BJ (cell line): ENCODE results near the gene MAGEA2B. TPM values are rescaled to one million over a fixed set of nuclear protein-coding genes. Genes with fewer than 3 reads are reported as not detected.
"Not testable (repeated sequence)": the region's sequence is repeated elsewhere in the genome, so short reads cannot be mapped to it uniquely, and the experiment has no call there.

Source experiments
- CTCF ChIA-PET: fragments of 350-600 bp; formaldehyde crosslinking; extraction: SDS; loops from one replicate; lab custom pipeline; 2021; ENCODE audit warnings: antibody characterized with exemption, inconsistent platforms; lab: Yijun Ruan, JAX
- POLR2A ChIA-PET: fragments of 300-600 bp; sonication (Branson Sonifier 250); formaldehyde crosslinking; extraction: SDS; loops from one replicate; lab custom pipeline; 2021; ENCODE audit warnings: antibody characterized with exemption; lab: Charles Lee
- DNase-seq: peaks from one replicate; pipeline ENCODE4 v3.0.0-alpha.2; 2011; ENCODE audit warnings: low read depth
- H3K27me3 ChIP-seq: 2 replicates; pipeline ENCODE4 v1.6.0; 2011; ENCODE audit warnings: low read length; ENCODE audit not compliant: control insufficient read depth, insufficient read depth
- H3K36me3 ChIP-seq: 2 replicates; pipeline ENCODE4 v1.5.1; 2011; ENCODE audit warnings: low read length; ENCODE audit not compliant: control insufficient read depth, insufficient read depth
- H3K4me3 ChIP-seq: 2 replicates; pipeline ENCODE4 v1.5.1; 2011; ENCODE audit warnings: low read depth, mild to moderate bottlenecking, control low read depth, low read length
- polyA minus RNA-seq: library from RNA; depleted of rRNA, polyadenylated mRNA; stranded (reverse); fragments of >200 nt; gene quantifications from 2 replicates; pipeline ENCODE4 v1.2.3, GENCODE V29; 2011; rRNA and poly(A)+ RNA removed
- polyA plus RNA-seq: library from polyadenylated mRNA; depleted of rRNA; stranded (reverse); fragments of >200 nt; gene quantifications from 2 replicates; pipeline ENCODE4 v1.2.3, GENCODE V29; 2011; rRNA removed
- TF ChIP-seq, protein P1 (sequence below): IDR thresholded peaks from 2 replicates; pipeline ENCODE4 v1.5.1; 2011; ENCODE audit warnings: low read depth, mild to moderate bottlenecking, control low read depth, inconsistent platforms, low read length, moderate library complexity; ENCODE audit not compliant: insufficient read depth

Gene MAGEA2B
- polyA plus RNA-seq (not detected in 2 replicates), polyA minus RNA-seq (not detected in 2 replicates)

- DNase-seq, H3K27me3 ChIP-seq, H3K36me3 ChIP-seq, CTCF ChIA-PET, POLR2A ChIA-PET, H3K4me3 ChIP-seq: not testable (repeated sequence)
These were observed at the start of gene MAGEA2B for GRCh38 chrX:152713815-152714787. MAGEA2B (plus strand) TSS chrX:152714628; CDS start chrX:152717107, 2,479 bp downstream.

GRCh38 chrX:152674135-152674534 is 40.3 kb upstream of the MAGEA2B start:
- no peak for DNase-seq
- Histone ChIP-seq H3K27me3 (no peaks in the 10 kb centered on the region), H3K4me3 (no peak overlapping the region), H3K36me3 (no peaks in the 10 kb centered on the region)
- ChIA-PET CTCF (no interaction called here), POLR2A (no interaction called here)
- TF ChIP-seq, protein P1, sequence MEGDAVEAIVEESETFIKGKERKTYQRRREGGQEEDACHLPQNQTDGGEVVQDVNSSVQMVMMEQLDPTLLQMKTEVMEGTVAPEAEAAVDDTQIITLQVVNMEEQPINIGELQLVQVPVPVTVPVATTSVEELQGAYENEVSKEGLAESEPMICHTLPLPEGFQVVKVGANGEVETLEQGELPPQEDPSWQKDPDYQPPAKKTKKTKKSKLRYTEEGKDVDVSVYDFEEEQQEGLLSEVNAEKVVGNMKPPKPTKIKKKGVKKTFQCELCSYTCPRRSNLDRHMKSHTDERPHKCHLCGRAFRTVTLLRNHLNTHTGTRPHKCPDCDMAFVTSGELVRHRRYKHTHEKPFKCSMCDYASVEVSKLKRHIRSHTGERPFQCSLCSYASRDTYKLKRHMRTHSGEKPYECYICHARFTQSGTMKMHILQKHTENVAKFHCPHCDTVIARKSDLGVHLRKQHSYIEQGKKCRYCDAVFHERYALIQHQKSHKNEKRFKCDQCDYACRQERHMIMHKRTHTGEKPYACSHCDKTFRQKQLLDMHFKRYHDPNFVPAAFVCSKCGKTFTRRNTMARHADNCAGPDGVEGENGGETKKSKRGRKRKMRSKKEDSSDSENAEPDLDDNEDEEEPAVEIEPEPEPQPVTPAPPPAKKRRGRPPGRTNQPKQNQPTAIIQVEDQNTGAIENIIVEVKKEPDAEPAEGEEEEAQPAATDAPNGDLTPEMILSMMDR, result no peak

DNA sequence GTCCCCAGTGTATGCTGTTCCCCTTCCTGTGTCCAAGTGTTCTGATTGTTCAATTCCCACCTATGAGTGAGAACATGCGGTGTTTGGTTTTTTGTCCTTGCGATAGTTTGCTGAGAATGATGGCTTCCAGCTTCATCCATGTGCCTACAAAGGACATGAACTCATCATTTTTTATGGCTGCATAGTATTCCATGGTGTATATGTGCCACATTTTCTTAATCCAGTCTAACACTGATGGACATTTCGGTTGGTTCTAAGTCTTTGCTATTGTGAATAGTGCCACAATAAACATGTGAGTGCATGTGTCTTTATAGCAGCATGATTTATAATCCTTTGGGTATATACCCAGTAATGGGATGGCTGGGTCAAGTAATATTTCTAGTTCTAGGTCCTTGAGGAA is 39.8 kb upstream of the MAGEA2B start:
- POLR2A ChIA-PET, CTCF ChIA-PET, H3K4me3 ChIP-seq, H3K27me3 ChIP-seq, H3K36me3 ChIP-seq, DNase-seq: not testable (repeated sequence)

- H3K36me3 ChIP-seq, DNase-seq, POLR2A ChIA-PET, CTCF ChIA-PET, H3K4me3 ChIP-seq, H3K27me3 ChIP-seq: not testable (repeated sequence)
These were observed 33.4 kb upstream of the MAGEA2B start for GRCh38 chrX:152681012-152681411.

DNA sequence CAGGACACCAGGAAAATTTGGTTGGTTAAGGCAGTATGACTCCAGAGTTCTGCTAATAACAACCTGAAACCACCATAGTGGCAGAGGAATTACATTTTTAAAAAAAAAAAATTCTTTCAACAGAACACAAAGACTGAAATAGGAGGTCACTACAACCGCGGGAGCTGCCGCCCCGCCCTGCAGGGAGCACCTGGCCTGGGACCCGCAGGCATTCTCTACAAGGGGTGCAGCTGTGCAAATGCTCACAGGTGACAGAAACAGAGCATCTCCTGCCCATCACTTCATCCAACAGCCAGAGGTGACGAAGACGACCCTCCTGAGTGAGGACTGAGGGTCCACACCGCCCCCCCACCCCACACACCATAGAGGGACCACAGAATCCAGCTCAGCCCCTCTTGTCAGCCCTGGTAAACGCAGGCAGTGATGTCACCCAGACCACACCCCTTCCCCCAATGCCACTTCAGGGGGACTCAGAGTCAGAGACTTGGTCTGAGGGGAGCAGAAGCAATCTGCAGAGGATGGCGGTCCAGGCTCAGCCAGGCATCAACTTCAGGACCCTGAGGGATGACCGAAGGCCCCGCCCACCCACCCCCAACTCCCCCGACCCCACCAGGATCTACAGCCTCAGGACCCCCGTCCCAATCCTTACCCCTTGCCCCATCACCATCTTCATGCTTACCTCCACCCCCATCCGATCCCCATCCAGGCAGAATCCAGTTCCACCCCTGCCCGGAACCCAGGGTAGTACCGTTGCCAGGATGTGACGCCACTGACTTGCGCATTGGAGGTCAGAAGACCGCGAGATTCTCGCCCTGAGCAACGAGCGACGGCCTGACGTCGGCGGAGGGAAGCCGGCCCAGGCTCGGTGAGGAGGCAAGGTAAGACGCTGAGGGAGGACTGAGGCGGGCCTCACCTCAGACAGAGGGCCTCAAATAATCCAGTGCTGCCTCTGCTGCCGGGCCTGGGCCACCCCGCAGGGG is 16.2 kb upstream of the MAGEA2B start, which contains the start of gene MAGEA3:
MAGEA3 (plus strand) TSS at position 843 of the 980 bp plus-strand sequence. CDS start 2,039 bp downstream, outside the sequence.
- H3K36me3 ChIP-seq, POLR2A ChIA-PET, H3K4me3 ChIP-seq, H3K27me3 ChIP-seq, CTCF ChIA-PET, DNase-seq: not testable (repeated sequence)

GRCh38 chrX:152700390-152700789 is 14.0 kb upstream of the MAGEA2B start:
- CTCF ChIA-PET, H3K27me3 ChIP-seq, H3K36me3 ChIP-seq, POLR2A ChIA-PET, H3K4me3 ChIP-seq, DNase-seq: not testable (repeated sequence)

DNA sequence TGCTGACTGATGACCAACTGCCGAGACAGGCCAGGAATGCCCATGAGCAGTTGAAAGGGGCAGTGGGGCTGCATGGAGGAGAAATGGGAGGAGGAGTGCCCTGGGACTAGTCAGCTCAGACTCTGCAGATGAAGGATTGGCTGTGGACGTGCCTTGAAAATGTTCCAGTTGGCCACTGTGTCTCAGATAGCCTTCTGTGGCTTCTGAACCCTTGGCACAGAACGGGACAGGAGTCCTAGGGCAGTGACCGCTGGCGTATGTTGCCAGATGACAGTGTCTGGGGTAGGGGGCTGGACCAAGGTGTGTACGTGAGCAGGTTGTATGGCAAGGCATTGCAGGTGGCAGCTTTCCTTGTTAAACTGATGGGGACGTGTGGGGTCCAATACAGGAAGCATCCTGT is 7.9 kb upstream of the MAGEA2B start:
- POLR2A ChIA-PET, DNase-seq, H3K27me3 ChIP-seq, H3K36me3 ChIP-seq, CTCF ChIA-PET, H3K4me3 ChIP-seq: not testable (repeated sequence)

DNA sequence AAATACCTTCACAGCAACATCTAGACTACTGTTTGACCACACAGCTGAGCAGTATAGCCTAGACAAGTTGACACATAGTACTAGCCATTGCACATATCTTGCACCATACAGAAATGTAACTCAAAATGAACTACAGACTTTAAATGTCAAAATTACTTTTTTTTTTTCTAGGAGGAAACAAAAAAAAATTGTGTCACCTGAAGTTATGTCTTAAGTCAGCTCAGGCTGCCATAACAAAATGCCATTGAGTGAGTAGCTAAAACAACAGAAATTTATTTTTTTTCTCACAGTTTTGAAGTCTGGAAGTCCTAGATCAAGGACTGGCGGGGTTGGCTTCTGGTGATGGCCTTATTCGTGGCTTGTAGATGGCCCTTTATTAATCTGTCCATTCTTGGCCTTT is 5.3 kb upstream of the MAGEA2B start, which contains the start of gene CSAG2:
CSAG2 (minus strand) TSS at position 101 of the 400 bp plus-strand sequence. CDS start 161 bp downstream, outside the sequence.
- H3K4me3 ChIP-seq, CTCF ChIA-PET, POLR2A ChIA-PET, H3K27me3 ChIP-seq, DNase-seq, H3K36me3 ChIP-seq: not testable (repeated sequence)

DNA sequence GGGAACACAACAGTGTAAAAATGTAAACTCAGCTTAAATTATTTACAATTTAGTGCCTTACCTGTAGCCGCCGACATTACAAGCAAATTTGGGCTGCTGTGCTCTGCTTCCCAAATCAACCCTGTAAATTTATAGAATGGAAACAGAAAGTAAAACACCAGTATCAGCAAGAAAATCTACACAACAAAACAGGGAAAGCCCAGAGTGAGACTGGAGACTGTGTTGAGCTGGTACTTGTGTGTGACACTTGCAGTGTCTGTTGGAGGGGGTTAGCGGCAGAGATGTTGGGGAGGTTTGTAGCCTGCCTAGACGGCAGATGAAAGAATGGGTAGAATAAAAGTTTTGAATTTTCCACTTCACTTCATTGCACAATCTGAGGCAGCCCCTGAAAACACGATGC is 1.2 kb upstream of the MAGEA2B start:
- POLR2A ChIA-PET, result not testable (repeated sequence)

More for the DNA sequence above, 1.2 kb upstream of the MAGEA2B start:
- H3K36me3 ChIP-seq, H3K27me3 ChIP-seq, H3K4me3 ChIP-seq, CTCF ChIA-PET, DNase-seq: not testable (repeated sequence)
